ENCODE data around the gene WAC. TPM values are rescaled to one million over a fixed set of nuclear protein-coding genes. Genes with fewer than 3 reads are reported as not detected.
A peak's percentile ranks its signal among the peaks of the same experiment; 100 is the strongest.

Gene WAC
- total RNA-seq, 1 donor from 2014 or later: 63.6 TPM

GRCh38 chr10:28530751-28531150 lies 2.2 kb upstream of the WAC start:
- FAIRE-seq (no peak), DNase-seq (ENCODE audit: low spot score in 2 of 2) (no peak)

- FAIRE-seq (no peak), DNase-seq (ENCODE audit: low spot score in 2 of 2) (no peak)
These were observed 257 bp downstream of the WAC start for GRCh38 chr10:28533186-28533564.

GRCh38 chr10:28533571-28534304 lies 820 bp downstream of the WAC start:
- FAIRE-seq (no peak), DNase-seq (ENCODE audit: low spot score in 2 of 2) (peak; percentile 51 to 69)

- no peak for DNase-seq (ENCODE audit: low spot score in 2 of 2)
- no peak for FAIRE-seq
These were observed 2.9 kb downstream of the WAC start for GRCh38 chr10:28535846-28536245.

GRCh38 chr10:28538595-28538994 lies 5.7 kb downstream of the WAC start:
- DNase-seq (ENCODE audit: low spot score in 2 of 2): no peak
- no peak for FAIRE-seq

GRCh38 chr10:28540145-28540544 lies 7.2 kb downstream of the WAC start:
- DNase-seq (ENCODE audit: low spot score in 2 of 2) (no peak), FAIRE-seq (no peak)

GRCh38 chr10:28541717-28542365 lies 8.9 kb downstream of the WAC start:
- DNase-seq (ENCODE audit: low spot score in 2 of 2) (no peak), FAIRE-seq (no peak)

GRCh38 chr10:28542728-28543127 lies 9.8 kb downstream of the WAC start:
- no peak for DNase-seq (ENCODE audit: low spot score in 2 of 2)
- no peak for FAIRE-seq

- no peak for DNase-seq (ENCODE audit: low spot score in 2 of 2)
- no peak for FAIRE-seq
These were observed 11.1 kb downstream of the WAC start for GRCh38 chr10:28544058-28544457.

GRCh38 chr10:28545967-28546644 lies 13.2 kb downstream of the WAC start:
- DNase-seq (ENCODE audit: low spot score in 2 of 2) (no peak), FAIRE-seq (no peak)

GRCh38 chr10:28548781-28549498 lies 16.0 kb downstream of the WAC start:
- DNase-seq (ENCODE audit: low spot score in 2 of 2) (no peak), FAIRE-seq (no peak)

- DNase-seq (ENCODE audit: low spot score in 2 of 2) (no peak), FAIRE-seq (no peak)
These were observed 18.2 kb downstream of the WAC start for GRCh38 chr10:28551086-28551485.

- no peak for DNase-seq (ENCODE audit: low spot score in 2 of 2)
- no peak for FAIRE-seq
These were observed 19.9 kb downstream of the WAC start for GRCh38 chr10:28552775-28553174.

GRCh38 chr10:28554009-28554408 lies 21.1 kb downstream of the WAC start:
- FAIRE-seq (no peak), DNase-seq (ENCODE audit: low spot score in 2 of 2) (no peak)

- no peak for DNase-seq (ENCODE audit: low spot score in 2 of 2)
- no peak for FAIRE-seq
These were observed 22.0 kb downstream of the WAC start for GRCh38 chr10:28554952-28555351.

- FAIRE-seq (no peak), DNase-seq (ENCODE audit: low spot score in 2 of 2) (no peak)
These were observed 22.4 kb downstream of the WAC start for GRCh38 chr10:28555358-28555757.

GRCh38 chr10:28556142-28556541 lies 23.2 kb downstream of the WAC start:
- FAIRE-seq: peak; percentile 74

GRCh38 chr10:28558186-28558585 lies 25.3 kb downstream of the WAC start:
- DNase-seq (ENCODE audit: low spot score in 2 of 2): no peak

More at GRCh38 chr10:28556142-28556541, 23.2 kb downstream of the WAC start:
- DNase-seq (ENCODE audit: low spot score in 2 of 2): no peak

GRCh38 chr10:28558923-28559508 lies 26.1 kb downstream of the WAC start:
- FAIRE-seq: no peak
- no peak for DNase-seq (ENCODE audit: low spot score in 2 of 2)

More at GRCh38 chr10:28558186-28558585, 25.3 kb downstream of the WAC start:
- no peak for FAIRE-seq

GRCh38 chr10:28559618-28560017 lies 26.7 kb downstream of the WAC start:
- DNase-seq (ENCODE audit: low spot score in 2 of 2) (no peak), FAIRE-seq (no peak)

GRCh38 chr10:28560617-28561016 lies 27.7 kb downstream of the WAC start:
- DNase-seq (ENCODE audit: low spot score in 2 of 2): no peak
- FAIRE-seq: no peak
